Measurements from ENCODE around the gene SREBF2.
A peak's percentile ranks its signal among the peaks of the same experiment; 100 is the strongest.

Gene SREBF2

DNA sequence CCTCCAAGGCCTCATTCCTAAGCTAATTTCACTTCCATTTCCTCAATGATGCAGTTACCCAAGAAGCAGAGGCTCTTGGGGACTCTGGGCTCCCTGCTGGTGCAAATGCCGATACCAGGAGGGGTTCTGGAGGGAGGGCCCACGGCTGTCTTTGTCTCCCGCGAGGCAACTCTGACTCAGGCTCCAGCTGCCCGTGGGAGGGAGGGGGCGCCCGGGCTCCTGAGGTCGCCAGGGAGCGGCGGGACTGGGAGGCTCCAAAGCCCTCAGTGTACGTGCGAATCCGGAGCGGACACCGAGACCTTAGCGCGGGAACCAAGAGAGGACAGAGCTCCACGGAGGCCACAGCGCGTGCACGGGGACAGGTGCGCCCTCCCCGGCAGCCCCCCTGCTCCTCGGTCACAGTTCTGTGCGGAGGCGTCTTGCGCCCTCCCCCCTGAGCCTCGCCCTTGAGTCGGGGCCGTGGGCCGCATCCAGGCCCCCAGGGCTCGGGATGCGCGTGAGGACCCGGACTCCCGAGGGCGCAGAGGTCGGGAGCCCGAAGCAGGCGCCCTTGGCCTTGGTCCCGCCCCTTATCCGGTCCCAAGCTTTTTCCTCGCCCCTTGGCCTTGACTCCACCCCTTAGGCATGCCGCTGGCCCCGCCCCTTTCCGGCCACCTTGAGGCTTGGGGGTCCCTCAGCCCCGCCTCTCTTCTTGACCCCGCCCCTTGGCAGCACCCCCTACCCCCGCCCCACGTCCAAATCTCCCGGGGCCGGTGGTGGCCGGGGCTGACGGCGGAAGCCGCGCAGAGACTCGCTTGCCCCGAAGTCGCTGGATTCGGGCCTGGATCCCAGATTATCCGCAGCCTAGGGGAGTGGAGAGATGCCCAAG is 86.7 kb downstream of the SREBF2 start:
- Mint-ChIP-seq H3K27ac (no peak overlapping the region), H3K9me3 (no peaks in the 10 kb centered on the region), H3K36me3 (ENCODE audit: low read depth) (no peaks in the 10 kb centered on the region), H3K4me1 (peaks cover 17% of the 10 kb centered on the region), H3K27me3 (ENCODE audit: low read depth, poor library complexity) (peaks cover 92% of the 10 kb centered on the region), H3K4me3 (peak overlapping the region; percentile 57)
- peak; percentile 90 for DNase-seq
- TF ChIP-seq, protein P1, sequence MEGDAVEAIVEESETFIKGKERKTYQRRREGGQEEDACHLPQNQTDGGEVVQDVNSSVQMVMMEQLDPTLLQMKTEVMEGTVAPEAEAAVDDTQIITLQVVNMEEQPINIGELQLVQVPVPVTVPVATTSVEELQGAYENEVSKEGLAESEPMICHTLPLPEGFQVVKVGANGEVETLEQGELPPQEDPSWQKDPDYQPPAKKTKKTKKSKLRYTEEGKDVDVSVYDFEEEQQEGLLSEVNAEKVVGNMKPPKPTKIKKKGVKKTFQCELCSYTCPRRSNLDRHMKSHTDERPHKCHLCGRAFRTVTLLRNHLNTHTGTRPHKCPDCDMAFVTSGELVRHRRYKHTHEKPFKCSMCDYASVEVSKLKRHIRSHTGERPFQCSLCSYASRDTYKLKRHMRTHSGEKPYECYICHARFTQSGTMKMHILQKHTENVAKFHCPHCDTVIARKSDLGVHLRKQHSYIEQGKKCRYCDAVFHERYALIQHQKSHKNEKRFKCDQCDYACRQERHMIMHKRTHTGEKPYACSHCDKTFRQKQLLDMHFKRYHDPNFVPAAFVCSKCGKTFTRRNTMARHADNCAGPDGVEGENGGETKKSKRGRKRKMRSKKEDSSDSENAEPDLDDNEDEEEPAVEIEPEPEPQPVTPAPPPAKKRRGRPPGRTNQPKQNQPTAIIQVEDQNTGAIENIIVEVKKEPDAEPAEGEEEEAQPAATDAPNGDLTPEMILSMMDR (IDR thresholded peaks at IDR 0.05): no peak

DNA sequence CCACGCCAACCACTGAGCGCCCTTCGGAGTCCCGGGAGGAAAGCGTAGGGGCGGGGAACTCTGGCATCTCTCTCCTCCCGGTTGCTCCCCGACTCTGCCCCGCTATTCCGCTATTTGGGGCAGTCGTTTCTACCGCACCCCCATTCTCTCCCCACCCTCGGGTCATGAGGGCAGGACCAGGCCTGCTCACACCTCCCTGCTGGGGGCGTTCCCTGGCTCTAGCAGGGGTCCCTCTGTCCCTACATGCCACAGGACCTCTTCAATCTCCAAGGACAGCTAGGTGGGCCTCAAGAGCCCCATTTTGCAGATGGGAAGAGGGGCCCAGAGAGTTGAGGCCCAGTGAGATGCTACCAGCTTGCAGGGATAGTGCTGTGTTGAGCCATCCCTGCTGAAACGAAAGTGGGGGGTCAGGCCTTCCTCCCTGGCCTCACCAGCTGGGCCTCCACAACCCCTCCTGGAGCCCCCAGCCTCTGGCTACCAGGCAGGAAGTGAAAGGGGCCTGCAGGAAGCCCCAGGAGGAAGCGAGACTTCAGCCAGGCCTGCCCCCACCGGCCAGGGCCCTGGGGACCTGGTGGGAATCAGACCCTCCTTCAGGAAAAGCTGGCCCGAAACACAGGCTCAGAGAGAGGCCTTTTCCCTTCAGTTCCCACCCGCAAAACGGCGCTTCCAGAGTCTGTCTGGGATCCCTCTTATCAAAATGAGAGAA is 87.5 kb downstream of the SREBF2 start:
- H3K36me3 Mint-ChIP-seq (ENCODE audit: low read depth): peaks cover 4% of the 10 kb centered on the region
- TF ChIP-seq, protein P1 (IDR thresholded peaks at IDR 0.05): no peak
- no peak overlapping the region for H3K27ac Mint-ChIP-seq
- H3K4me3 Mint-ChIP-seq: peak overlapping the region; percentile 52
- peaks cover 22% of the 10 kb centered on the region for H3K4me1 Mint-ChIP-seq
- peaks cover 96% of the 10 kb centered on the region for H3K27me3 Mint-ChIP-seq (ENCODE audit: low read depth, poor library complexity)
- DNase-seq: no peak
- H3K9me3 Mint-ChIP-seq: no peaks in the 10 kb centered on the region

DNA sequence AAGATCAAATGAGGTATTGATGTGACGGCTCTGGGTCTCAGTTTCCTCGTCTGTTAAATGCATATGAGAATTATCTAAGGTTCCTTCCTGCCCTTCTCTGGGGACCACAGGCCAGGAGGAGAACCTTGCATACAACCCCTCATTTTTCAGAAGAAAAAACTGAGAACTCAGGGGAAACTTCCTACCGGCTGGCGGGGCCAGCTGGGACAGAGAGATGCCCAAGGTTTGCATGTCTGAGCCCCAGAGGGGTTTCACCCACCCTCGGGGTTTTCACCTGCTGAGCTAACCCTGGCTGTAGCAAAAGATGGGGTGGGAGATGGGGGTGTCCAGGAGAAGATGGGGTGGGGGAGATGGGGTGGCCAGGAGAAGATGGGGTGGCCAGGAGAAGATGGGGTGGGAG is 89.4 kb downstream of the SREBF2 start:
- Mint-ChIP-seq H3K4me3 (no peak overlapping the region), H3K9me3 (no peaks in the 10 kb centered on the region), H3K27me3 (ENCODE audit: low read depth, poor library complexity) (peaks cover 90% of the 10 kb centered on the region), H3K4me1 (peaks cover 5% of the 10 kb centered on the region), H3K36me3 (ENCODE audit: low read depth) (peaks cover 4% of the 10 kb centered on the region), H3K27ac (no peak overlapping the region)
- TF ChIP-seq, protein P1 (IDR thresholded peaks at IDR 0.05): no peak
- DNase-seq: no peak

DNA sequence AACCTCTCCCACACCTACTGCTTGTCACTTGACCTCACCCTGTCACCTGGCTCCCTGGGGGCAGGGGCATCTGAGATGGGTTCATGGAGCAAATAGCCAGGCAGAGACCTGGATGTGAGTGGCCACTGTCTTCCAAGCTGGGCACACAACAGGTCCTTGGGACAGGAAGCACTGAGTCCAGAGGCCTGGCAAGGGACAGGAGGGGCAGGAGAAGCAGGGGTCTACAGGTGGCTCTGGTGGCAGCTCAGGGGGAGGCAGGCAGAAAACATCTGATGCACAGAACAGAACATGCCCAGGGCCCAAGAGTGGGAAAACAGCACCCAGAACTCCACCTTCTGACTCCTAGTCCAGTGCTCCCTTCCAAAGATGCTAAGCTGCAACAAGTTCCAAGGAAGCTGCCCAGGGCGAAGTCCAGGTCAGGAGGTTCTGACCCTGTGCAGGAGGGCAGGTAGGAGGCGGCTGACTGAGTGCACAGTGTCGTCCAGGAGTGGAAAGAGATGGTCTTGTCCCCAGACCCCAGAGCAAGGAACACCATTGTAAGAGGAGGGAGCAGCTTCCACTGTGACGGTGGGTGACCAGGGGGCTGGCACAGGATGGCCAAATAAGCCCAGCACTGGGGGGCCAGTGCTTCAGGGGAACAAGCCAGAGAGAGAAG is 90.2 kb downstream of the SREBF2 start:
- TF ChIP-seq, protein P1 (IDR thresholded peaks at IDR 0.05): no peak
- no peak for DNase-seq
- peaks cover 11% of the 10 kb centered on the region for H3K4me1 Mint-ChIP-seq
- H3K27ac Mint-ChIP-seq: no peak overlapping the region
- H3K27me3 Mint-ChIP-seq (ENCODE audit: low read depth, poor library complexity): peaks cover 90% of the 10 kb centered on the region
- H3K36me3 Mint-ChIP-seq (ENCODE audit: low read depth): peaks cover 4% of the 10 kb centered on the region
- no peaks in the 10 kb centered on the region for H3K9me3 Mint-ChIP-seq
- H3K4me3 Mint-ChIP-seq: no peak overlapping the region

DNA sequence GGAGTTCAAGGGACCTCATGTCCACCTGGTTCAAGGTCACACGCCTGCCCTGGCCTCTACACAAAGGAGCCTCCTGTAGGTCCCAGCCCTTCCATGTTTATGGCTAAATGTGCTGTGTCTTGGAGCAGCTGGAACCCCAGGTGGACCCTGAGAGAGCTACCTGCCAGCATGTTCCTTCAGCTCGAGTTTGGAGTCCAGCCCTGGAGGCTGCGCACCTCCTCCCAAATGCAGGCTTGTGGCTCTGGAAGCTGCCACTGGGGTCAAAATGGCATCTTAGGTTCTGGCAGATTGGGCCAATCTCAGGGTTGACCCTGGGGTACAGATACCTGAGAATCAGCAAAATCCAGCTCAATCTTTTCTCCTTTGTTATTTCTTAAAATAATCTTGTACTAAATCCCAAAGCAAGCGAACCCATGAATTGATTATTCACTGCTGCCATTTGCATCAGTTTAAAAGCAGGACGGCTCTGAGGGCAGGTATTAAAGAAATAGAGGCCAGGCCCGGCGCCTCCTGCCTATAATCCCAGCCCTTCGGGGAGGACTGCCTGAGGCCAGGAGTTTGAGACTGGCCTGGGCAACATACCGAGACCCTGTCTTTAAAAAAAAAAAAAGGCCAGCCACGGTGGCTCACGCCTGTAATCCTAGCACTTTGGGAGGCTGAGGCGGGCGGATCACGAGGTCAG is 90.8 kb downstream of the SREBF2 start:
- no peak for DNase-seq
- Mint-ChIP-seq H3K27me3 (ENCODE audit: low read depth, poor library complexity) (peaks cover 87% of the 10 kb centered on the region), H3K9me3 (no peaks in the 10 kb centered on the region), H3K36me3 (ENCODE audit: low read depth) (peaks cover 4% of the 10 kb centered on the region), H3K27ac (no peak overlapping the region), H3K4me1 (peaks cover 18% of the 10 kb centered on the region), H3K4me3 (no peak overlapping the region)
- TF ChIP-seq, protein P1 (IDR thresholded peaks at IDR 0.05): no peak
